Activated CD8-positive, alpha-beta T cell treated with anti-CD3 and anti-CD28 coated beads, Interleukin-2, amount 10 ng/mL, durations not matched to agents 7 days and 5 days (primary cell): ENCODE data around the gene ZNF341. TPM values are rescaled to one million over a fixed set of nuclear protein-coding genes. Genes with fewer than 3 reads are reported as not detected.

Experiments
- ATAC-seq: fragments of 150-1000 bp; cut with Tn5 transposase; one replicate; pipeline ENCODE4 v1.10.0; 2021; ENCODE audit warnings: moderate library complexity
- CTCF ChIA-PET: fragments of 350-600 bp; sonication (Branson Sonifier 250); formaldehyde crosslinking; loops from one replicate; lab custom pipeline; 2021; ENCODE audit warnings: antibody characterized with exemption; lab: Charles Lee
- POLR2A ChIA-PET: fragments of 350-600 bp; sonication (Branson Sonifier 250); formaldehyde crosslinking; loops from one replicate; lab custom pipeline; 2021; ENCODE audit warnings: antibody characterized with exemption; lab: Charles Lee
- DNase-seq: peaks from one replicate; pipeline ENCODE4 v3.0.0-alpha.2; 2020
- H3K27ac Mint-ChIP-seq: one replicate; pipeline ENCODE4 v1.8.0; 2021; ENCODE audit warnings: mild to moderate bottlenecking, mixed read lengths
- H3K27me3 Mint-ChIP-seq: one replicate; pipeline ENCODE4 v1.8.0; 2021; ENCODE audit warnings: low read depth, mixed read lengths
- H3K36me3 Mint-ChIP-seq: one replicate; pipeline ENCODE4 v1.8.0; 2021; ENCODE audit warnings: low read depth, mixed read lengths
- H3K4me1 Mint-ChIP-seq: one replicate; pipeline ENCODE4 v1.8.0; 2021; ENCODE audit warnings: low read depth, mixed read lengths
- H3K4me3 Mint-ChIP-seq: one replicate; pipeline ENCODE4 v1.8.0; 2021; ENCODE audit warnings: mild to moderate bottlenecking, mixed read lengths
- H3K9me3 Mint-ChIP-seq: one replicate; pipeline ENCODE4 v1.8.0; 2022; ENCODE audit warnings: mixed read lengths; ENCODE audit not compliant: insufficient read depth
- total RNA-seq, 2 experiments: library from RNA; stranded (reverse); gene quantifications; one replicate each; pipeline ENCODE4 v1.2.3, GENCODE V29; 2021

Gene ZNF341
- total RNA-seq, 2 experiments from 2014 or later = 4.7 to 5.2 TPM

DNA sequence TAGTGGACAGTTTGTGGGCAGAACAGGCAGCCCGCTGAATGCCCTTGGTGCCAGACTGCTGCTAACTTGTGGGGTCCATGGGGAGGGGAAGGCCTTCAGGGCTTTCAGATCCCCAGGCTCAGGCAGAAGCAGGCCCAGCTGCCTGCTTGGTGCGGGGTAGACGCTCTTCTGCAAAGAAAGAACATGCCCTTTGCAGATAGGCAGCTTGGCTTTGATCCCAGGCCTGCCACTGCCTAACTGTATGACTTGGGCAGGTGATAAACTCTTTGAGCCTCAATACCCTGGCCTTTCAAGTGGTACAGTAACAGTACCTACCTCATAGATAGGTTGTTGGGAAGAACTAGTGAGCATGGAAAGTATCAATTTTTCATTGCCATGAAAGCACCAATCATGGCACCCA is 107.8 kb downstream of the ZNF341 start:
- CTCF ChIA-PET = interaction anchor here (1.2 to 1.7 kb wide), 4 partner anchors 13 to 77 kb away, joined by 3 to 6 read pairs (median 4); no protein-coding TSS in a partner anchor

GRCh38 chr20:33840160-33840559 is 108.4 kb downstream of the ZNF341 start:
- Mint-ChIP-seq H3K27me3 (no peaks in the 10 kb centered on the region), H3K4me3 (no peak overlapping the region), H3K9me3 (no peaks in the 10 kb centered on the region), H3K27ac (no peak overlapping the region), H3K36me3 (peaks cover 13% of the 10 kb centered on the region), H3K4me1 (peaks cover 73% of the 10 kb centered on the region)
- no peak for DNase-seq
- CTCF ChIA-PET = interaction anchor here (1.2 to 1.7 kb wide), 5 partner anchors 13 to 76 kb away, joined by 3 to 4 read pairs (median 3); no protein-coding TSS in a partner anchor
- no peak for ATAC-seq
- POLR2A ChIA-PET = no interaction called here

More for the DNA sequence above, 107.8 kb downstream of the ZNF341 start:
- Mint-ChIP-seq H3K4me1 (peaks cover 71% of the 10 kb centered on the region), H3K27me3 (no peaks in the 10 kb centered on the region), H3K9me3 (no peaks in the 10 kb centered on the region), H3K36me3 (peaks cover 17% of the 10 kb centered on the region), H3K4me3 (no peak overlapping the region), H3K27ac (no peak overlapping the region)
- ATAC-seq (no peak), DNase-seq (no peak)
- POLR2A ChIA-PET = no interaction called here

GRCh38 chr20:33840759-33841435 is 109.1 kb downstream of the ZNF341 start:
- Mint-ChIP-seq H3K36me3 (peaks cover 12% of the 10 kb centered on the region), H3K27ac (no peak overlapping the region), H3K4me1 (peaks cover 79% of the 10 kb centered on the region), H3K4me3 (no peak overlapping the region), H3K9me3 (no peaks in the 10 kb centered on the region), H3K27me3 (no peaks in the 10 kb centered on the region)
- ATAC-seq (no peak), DNase-seq (no peak)
- CTCF ChIA-PET = interaction anchor here (0.9 to 1.7 kb wide), 5 partner anchors 9 to 74 kb away, joined by 3 to 4 read pairs (median 4); no protein-coding TSS in a partner anchor
- POLR2A ChIA-PET = interaction anchor here (0.5 to 0.9 kb wide), 2 partner anchors 9 to 350 kb away, joined by 3 to 4 read pairs; no protein-coding TSS in a partner anchor

DNA sequence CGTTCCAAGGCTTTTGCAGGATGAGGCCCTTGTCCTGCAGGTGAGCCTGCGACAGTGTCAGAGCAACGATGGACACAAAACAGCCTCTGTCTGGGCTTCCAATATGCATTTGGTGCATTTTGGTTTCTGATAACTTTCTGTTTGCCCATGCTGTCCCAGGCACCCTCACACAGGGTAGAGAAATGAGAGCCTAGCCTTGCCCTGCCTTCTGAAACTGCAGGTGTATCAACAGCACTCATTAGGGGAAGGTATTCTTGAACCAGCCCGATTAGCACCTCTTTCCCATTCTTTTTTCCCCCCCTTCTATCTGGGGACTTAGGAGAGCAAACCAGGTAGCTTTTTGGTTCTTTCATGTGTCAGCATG is 109.6 kb downstream of the ZNF341 start:
- ChIA-PET POLR2A (interaction anchor here (0.5 to 0.9 kb wide), 2 partner anchors 9 to 350 kb away, joined by 3 to 4 read pairs; no protein-coding TSS in a partner anchor), CTCF (interaction anchor here (0.9 to 1.7 kb wide), 5 partner anchors 9 to 73 kb away, joined by 3 to 4 read pairs (median 4); no protein-coding TSS in a partner anchor)
- H3K9me3 Mint-ChIP-seq = no peaks in the 10 kb centered on the region
- peaks cover 12% of the 10 kb centered on the region for H3K36me3 Mint-ChIP-seq
- H3K27ac Mint-ChIP-seq = no peak overlapping the region
- H3K4me3 Mint-ChIP-seq = no peak overlapping the region
- no peak for DNase-seq
- H3K27me3 Mint-ChIP-seq = no peaks in the 10 kb centered on the region
- ATAC-seq = no peak
- H3K4me1 Mint-ChIP-seq = peaks cover 84% of the 10 kb centered on the region

Other genes starting within 250 kb of the ZNF341 start
- gene CBFA2T2, start 241.9 kb upstream of the ZNF341 start, total RNA-seq = 10 to 100 TPM; 14.4 to 14.8 TPM
- under 1 TPM; 0.16 to 0.21 TPM for gene C20orf144, start 69.7 kb upstream of the ZNF341 start, total RNA-seq
- 1 to 10 TPM; 2.9 to 3.2 TPM for gene ACTL10, start 65.1 kb upstream of the ZNF341 start, total RNA-seq
- gene NECAB3, start 57.6 kb upstream of the ZNF341 start, total RNA-seq = 10 to 100 TPM; 28.4 to 38.2 TPM
- gene E2F1, start 45.6 kb upstream of the ZNF341 start, total RNA-seq = 10 to 100 TPM; 74.5 to 80.8 TPM
- gene PXMP4, start 11.7 kb upstream of the ZNF341 start, total RNA-seq = 10 to 100 TPM; 17.1 to 17.7 TPM
- 10 to 100 TPM; 86.7 to 93.2 TPM for gene CHMP4B, start 79.4 kb downstream of the ZNF341 start, total RNA-seq